IPS-18c (cell line): ENCODE data around the gene CYB5A.
"Not testable (repeated sequence)": the region's sequence is repeated elsewhere in the genome, so short reads cannot be mapped to it uniquely, and the experiment has no call there.

Experiments used
- H3K4me3 ChIP-seq: 2 replicates; pipeline ENCODE4 v1.7.0; 2013; ENCODE audit warnings: low read depth, mild to moderate bottlenecking, low read length, moderate library complexity; ENCODE audit not compliant: insufficient read depth
- H3K9me3 ChIP-seq: one replicate; pipeline ENCODE4 v1.6.1; 2013; ENCODE audit warnings: mild to moderate bottlenecking, low read length, moderate library complexity; ENCODE audit not compliant: control insufficient read depth, insufficient read depth

CYB5A gene

GRCh38 chr18:74310411-74310810 lies 18.6 kb upstream of the CYB5A start:
- H3K9me3 ChIP-seq = no peaks in the 10 kb centered on the region
- H3K4me3 ChIP-seq = no peak overlapping the region

DNA sequence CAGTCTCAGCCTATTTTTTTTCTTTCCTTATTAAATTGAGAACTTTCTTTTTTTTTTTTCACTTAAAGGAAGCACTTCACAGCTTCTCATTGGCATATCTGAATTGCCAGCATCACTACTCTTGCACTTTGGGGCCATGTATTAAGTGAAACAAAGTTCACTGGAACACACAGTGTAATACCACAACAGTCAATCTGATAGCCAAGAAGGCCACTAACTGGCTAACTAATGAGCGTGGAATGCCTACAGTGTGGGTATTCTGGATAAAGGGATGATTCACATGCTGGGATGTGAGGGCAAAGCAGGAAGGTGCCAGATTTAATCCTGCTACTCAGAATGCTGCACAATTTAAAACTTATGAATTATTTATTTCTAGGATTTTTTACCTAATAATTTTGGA lies 12.2 kb upstream of the CYB5A start:
- Histone ChIP-seq H3K4me3 (no peak overlapping the region), H3K9me3 (no peaks in the 10 kb centered on the region)

DNA sequence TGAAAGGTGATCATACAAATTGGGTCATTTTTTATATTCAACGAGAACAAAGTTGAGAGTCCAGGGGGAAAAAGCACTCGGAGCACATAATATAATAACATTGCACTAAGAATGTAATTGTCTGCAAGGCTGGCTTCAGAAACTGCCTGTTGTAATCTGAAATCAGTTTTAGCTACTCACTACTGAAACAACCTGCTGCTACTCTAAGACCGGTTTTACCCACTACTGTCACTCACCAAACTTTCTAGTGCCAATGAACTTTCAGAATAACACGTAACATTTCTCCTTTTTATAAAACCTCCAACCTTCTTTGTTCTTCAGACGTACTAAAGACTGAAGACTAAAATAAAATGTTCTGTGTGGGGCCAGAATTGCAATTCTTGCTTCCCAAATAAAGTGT lies 11.5 kb upstream of the CYB5A start:
- no peaks in the 10 kb centered on the region for H3K9me3 ChIP-seq
- no peak overlapping the region for H3K4me3 ChIP-seq

GRCh38 chr18:74299746-74300145 lies 8.0 kb upstream of the CYB5A start:
- Histone ChIP-seq H3K4me3 (no peak overlapping the region), H3K9me3 (no peaks in the 10 kb centered on the region)

- Histone ChIP-seq H3K9me3 (no peaks in the 10 kb centered on the region), H3K4me3 (no peak overlapping the region)
Measured at GRCh38 chr18:74299162-74299561, 7.4 kb upstream of the CYB5A start.

DNA sequence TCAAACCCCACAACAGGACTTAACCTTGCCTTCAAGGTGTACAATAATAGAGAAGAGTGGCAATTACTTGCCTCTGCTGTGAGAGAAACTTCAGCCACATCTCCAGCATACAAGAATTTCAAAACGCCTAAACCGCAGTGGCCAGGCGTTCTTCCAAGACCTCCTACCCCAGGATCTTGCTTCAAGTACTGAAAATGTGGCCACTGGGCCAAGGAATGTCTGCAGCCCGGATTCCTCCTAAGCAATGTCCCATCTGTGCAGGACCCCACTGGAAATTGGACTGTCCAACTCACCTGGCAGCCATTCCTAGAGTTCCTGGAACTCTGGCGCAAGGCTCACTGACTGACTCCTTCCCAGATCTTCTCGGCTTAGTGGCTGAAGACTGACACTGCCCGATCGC lies 2.8 kb upstream of the CYB5A start:
- H3K9me3 ChIP-seq = peaks cover 5% of the 10 kb centered on the region
- H3K4me3 ChIP-seq = no peak overlapping the region

DNA sequence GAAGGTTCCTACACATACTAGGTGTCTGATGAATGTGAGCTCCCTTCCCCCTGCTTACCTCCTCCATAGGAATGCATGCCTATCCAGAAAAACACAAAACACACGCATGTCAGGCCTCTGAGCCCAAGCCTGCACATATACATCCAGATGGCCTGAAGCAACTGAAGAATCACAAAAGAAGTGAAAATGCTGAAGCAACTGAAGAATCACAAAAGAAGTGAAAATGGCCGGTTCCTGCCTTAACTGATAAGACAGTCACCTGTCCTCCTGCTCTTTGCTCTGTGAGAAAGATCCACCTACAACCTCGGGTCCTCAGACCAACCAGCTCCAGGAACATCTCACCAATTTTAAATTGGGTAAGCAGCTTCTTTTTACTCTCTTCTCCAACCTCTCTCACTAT lies 1.2 kb upstream of the CYB5A start:
- H3K9me3 ChIP-seq, H3K4me3 ChIP-seq: not testable (repeated sequence)

DNA sequence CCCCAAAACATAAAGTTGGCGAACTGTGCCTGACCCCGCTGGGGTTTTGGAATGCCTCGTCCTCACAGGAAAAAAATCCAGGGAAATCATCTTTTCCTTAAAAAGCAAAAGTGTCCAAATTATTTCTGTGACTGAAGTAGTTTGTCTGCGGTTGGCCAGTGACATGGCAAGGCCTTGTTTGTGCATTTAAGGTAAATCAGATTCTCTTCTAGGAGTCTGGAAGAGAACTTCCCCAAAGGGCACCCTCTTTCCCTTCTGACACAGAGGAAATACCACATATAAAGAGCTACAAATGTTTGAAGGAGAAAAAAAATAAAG lies 737 bp upstream of the CYB5A start:
- H3K9me3 ChIP-seq = peaks cover 5% of the 10 kb centered on the region
- H3K4me3 ChIP-seq = peak overlapping the region; percentile 91

DNA sequence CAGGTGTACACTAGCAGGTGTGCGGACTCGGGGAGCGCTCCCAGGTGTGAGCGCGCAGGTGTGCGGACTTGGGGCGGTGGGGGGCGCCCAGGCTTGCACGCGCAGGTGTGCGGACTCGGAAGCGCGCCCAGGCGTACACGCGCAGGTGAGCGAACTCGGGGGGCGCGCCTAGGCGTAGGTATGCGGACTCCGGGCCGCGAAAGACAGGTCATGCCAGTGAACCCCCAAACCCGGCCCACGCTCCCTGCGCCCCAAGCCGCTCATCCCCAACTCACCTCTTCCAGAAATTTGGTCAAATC lies 342 bp downstream of the CYB5A start:
- Histone ChIP-seq H3K9me3 (peaks cover 5% of the 10 kb centered on the region), H3K4me3 (peak overlapping the region; percentile 91)

DNA sequence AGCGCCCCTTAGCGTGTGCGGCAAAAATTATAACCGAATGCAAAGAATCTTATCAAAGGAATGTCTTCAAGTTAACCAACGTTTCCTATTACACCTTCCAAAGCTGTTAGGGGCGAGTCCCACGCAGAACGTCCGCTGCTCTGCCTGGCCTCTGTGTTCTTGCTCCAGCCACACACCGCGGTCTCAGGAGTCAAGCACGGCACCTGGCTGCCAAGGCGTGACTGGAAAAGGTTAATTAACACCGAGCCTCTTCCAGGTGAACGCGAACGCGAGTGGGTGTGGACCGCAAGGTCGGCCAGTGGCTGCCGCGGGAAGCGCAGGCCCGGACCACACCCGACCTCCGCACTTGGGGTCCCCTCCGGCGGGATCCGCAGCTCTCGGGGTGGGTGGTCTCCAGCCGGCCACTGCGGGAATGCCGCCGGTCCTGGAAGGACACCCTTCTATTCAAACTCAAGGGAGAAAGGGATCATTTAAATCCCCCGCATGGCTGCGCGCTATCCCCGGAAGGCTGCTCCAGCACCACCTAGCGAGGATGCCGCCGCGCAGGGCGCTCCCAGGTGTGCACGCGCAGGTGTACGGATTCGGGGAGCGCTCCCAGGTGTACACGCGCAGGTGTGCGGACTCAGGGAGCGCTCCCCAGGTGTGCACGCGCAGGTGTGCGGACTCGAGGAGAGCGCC lies 830 bp downstream of the CYB5A start:
- peaks cover 5% of the 10 kb centered on the region for H3K9me3 ChIP-seq
- H3K4me3 ChIP-seq = peak overlapping the region; percentile 91

GRCh38 chr18:74290021-74290420 lies 1.7 kb downstream of the CYB5A start:
- Histone ChIP-seq H3K9me3 (peaks cover 5% of the 10 kb centered on the region), H3K4me3 (no peak overlapping the region)

- H3K4me3 ChIP-seq = no peak overlapping the region
- peaks cover 5% of the 10 kb centered on the region for H3K9me3 ChIP-seq
Measured at GRCh38 chr18:74289137-74289536, 2.6 kb downstream of the CYB5A start.

DNA sequence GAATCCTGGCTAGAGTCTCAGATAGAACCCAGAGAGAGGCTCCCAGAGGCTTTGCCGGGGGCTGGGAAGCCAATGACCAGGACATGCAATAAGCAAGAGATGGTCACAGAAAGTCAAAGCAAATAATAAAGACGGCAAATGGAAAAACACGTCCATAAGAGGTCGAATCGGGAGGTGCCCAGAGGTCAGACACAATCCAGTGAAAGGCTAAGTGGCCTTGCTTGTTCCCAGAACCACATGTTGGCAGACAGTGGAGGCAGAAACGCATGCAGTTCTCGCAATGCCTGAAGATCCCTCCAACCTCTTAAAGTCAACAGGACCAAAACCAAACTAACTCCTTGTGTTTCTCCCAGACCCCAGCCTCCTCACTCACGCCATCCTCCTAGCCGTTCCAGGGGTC lies 3.0 kb downstream of the CYB5A start:
- Histone ChIP-seq H3K9me3 (peaks cover 5% of the 10 kb centered on the region), H3K4me3 (no peak overlapping the region; the same call in 1 of the 2 replicates)

DNA sequence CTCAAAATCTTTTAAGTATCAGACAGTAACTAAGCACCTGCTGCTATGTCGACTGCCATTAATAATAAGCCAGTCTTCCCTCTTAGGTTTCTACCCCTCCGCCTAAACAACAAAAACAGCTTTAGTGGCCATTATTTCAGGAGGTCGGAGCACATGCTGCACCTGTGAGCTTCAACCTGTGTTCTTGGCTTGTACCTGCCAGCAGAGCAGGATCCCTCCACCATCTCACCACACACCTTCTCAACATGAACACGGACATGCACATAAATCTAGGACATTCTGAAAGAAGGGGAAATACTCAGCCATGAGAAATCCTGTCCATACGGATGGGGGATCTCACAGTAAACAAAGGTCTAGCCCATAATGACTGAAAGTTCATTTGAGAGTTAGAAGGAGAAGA lies 3.7 kb downstream of the CYB5A start:
- peaks cover 2% of the 10 kb centered on the region for H3K9me3 ChIP-seq
- no peak overlapping the region for H3K4me3 ChIP-seq

- Histone ChIP-seq H3K9me3 (peaks cover 2% of the 10 kb centered on the region), H3K4me3 (no peak overlapping the region)
Measured at GRCh38 chr18:74286856-74287255, 4.9 kb downstream of the CYB5A start.

DNA sequence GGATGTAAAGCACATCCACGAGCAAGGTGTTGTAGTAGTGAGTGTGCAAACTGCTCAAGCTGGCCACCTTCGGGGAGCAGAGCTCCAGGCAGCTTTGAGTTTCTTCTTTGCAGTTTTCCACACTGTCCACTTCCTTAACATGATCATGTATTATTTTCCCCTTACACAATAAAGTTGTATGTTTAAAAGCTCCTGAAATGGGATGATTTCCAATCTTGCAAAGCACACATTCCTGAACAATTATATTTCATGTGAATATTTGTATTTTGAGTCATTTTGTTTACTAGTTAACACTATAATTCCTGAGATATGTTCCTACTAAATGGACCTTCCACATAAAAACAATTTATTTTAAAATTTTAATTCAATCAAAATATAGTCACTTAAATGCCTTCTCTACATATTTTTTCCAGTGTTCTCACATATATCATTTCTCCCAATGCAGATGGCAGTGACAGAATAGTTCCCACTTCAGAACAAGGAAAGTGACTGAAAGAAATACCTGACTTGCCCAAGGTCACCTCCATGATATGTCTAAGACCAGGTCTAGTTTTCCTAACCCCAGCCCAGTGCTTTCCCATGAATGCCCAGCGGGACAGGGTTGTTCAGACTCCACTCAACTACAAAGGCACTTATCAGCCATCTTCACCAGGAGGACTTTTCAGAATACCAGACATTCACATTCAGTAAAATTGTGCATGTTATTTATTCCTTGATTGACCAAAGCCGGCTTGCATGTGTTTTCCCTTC lies 5.5 kb downstream of the CYB5A start:
- Histone ChIP-seq H3K4me3 (no peak overlapping the region), H3K9me3 (no peaks in the 10 kb centered on the region)

- not testable (repeated sequence) for H3K9me3 ChIP-seq
Measured at GRCh38 chr18:74285583-74285982, 6.2 kb downstream of the CYB5A start.

GRCh38 chr18:74284980-74285355 lies 6.8 kb downstream of the CYB5A start:
- H3K4me3 ChIP-seq = no peak overlapping the region
- no peaks in the 10 kb centered on the region for H3K9me3 ChIP-seq

More at GRCh38 chr18:74285583-74285982, 6.2 kb downstream of the CYB5A start:
- H3K4me3 ChIP-seq = not testable (repeated sequence)
